Measurements from ENCODE around the gene PAXX.

DNA sequence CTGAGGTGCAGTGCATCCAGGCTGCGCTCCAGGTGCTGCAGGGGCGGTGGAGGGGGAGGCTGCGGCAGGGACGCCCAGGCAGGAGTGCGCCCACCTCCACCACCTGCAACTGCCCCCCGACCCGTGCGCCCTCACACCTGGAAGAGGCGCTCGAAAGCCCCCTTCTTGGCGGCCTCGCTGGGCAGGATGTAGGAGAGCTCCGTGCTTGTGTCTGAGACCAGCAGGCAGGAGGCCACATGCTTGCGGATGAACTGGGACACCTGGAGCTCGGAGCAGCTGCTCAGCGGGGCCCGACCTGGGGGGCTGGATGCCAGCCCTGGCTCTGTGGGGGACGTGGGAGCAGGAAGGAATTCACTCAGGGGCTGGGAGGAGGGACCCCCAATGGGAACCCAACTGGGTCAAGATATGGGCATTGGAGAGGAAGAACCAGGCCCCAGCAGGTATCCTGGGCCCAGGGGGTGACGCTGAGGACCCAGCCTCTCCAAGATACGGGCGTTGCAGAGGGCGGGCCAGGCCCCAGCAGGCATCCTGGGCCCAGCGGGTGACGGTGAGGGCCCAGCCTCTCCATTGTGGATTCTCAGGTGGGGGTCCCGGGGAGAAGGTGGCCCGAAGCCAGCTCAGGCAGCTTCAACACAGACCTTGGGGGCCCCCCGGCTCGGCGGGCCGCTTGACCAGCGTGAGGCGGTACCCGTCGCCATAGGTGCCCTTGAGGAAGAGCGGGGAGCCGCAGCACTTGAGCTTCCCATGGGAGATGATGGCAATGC is 22.7 kb downstream of the PAXX start:
- TF ChIP-seq POLR2A (IDR thresholded peaks at IDR 0.05; ENCODE audit: low read length) (no peak), GATA1 (IDR thresholded peaks at IDR 0.05; ENCODE audit: low read depth, low read length) (no peak)
